ENCODE results near the gene POU2F1. TPM values are rescaled to one million over a fixed set of nuclear protein-coding genes. Genes with fewer than 3 reads are reported as not detected.
A peak's percentile ranks its signal among the peaks of the same experiment; 100 is the strongest.
"Not testable (repeated sequence)": the region's sequence is repeated elsewhere in the genome, so short reads cannot be mapped to it uniquely, and the experiment has no call there.

POU2F1 gene
- total RNA-seq, 1 experiment from 2014 or later = 11.5 TPM

DNA sequence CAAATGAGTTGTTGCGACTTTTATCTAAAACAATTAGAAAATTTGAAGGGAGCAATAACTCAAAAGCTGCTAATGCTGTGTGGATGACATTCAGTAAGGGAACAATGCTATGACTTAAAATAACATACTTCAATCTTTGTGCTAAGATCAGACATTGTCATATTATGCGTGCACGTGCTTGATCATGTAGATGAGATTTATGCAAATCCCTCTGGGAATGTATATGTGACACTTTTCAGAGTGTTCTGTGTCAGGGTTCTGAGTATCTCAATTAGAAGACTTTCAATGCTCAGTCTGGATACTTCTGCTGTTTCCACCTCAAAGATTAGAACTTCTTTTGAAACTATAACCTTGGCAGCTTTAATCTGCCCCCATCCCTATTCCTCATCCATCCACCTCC lies 18.6 kb upstream of the POU2F1 start:
- DNase-seq (ENCODE audit: extremely low read depth, low read depth) = no peak

DNA sequence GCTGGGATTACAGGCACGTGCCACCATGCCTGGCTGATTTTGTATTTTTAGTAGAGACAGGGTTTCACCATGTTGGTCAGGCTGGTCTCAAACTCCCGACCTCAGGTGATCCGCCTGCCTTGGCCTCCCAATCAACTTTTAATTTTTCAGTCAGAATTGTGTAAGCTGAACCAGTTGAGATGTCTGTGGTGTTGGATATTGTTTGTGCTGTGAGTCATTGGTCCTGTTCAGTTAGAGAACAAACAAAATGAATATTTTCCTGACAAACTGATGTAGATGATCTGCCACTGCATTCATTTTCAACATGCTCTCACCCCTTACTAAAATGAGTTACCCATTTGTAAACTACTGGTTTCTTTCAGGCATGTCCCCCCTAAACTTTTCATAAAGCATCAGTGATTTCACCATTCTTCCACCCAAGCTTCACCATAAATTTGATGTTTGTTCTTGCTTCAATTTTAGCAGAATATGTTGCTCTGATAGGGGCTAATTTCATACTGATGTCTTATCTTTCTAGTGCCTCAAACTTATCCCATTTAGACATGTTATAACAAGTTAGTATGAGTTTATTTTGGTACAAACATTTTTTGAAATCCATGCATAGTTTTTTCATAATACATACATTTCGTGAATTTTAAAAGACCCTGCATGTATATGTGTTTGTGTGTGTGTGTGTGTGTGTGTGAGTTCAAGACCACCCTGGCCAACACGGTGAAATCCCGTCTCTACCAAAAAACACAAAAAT lies 15.2 kb upstream of the POU2F1 start:
- not testable (repeated sequence) for DNase-seq (ENCODE audit: extremely low read depth, low read depth)

DNA sequence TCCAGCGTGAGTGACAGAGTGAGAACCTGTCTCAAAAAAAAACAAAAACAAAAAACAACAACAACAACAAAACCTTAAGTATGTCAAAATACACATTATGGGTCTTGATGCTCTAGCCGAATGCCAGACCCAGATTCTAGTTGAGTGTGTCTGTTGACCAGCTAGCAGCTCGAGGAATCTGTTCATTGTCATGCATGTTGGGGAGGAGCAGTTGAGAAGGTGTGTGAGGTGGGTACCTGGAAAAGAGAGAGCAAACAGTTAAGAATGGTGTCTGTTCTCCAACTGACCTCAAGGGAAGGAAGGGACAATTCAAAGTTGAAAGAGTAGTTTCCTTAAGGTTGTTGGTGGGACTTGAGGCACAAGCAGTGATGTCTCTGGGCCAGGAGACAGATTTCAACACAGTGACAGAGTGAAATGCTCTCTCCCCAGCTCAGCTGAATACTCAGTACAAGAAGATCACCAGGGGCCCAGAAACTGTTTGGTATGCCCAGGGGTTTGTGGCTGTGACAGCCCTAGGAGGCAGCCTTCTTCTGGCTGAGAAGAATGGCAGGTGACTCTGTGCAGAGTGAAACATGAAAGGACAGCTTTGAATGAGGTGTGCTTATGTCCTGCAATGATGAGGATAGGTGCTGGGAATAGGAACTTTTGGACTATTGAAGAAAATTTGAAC lies 14.4 kb upstream of the POU2F1 start:
- DNase-seq (ENCODE audit: extremely low read depth, low read depth) = no peak

DNA sequence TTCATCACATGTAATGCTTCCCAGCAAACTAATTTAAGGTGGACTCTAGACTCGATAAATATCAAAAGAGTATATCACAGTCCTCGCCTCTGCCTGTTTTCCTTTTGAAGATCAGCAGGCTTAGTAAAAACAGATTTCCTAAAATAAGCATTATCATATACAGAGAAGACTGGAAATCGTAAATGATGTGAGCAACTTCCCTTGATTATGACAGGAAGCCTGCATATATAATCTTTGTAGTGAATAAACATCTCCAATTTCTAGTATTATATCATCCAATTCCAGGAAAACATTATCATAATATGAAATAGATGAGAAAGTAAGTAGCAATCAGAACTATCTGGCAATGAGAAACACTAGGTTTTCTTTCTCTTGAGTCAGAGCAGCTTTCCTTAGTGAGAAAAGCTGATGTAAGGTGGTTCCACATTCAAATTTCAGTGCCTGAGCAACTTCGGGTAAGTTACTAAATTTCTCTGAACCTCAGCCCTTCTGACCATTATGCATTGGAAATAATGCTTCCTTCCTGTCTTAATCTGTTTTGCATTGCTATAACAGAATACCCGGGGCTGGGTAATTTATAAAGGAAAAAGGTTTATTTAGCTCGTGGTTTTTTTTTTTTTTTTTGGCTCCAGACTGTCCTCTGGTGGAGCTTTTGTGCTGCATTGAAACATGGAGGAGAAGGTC lies 12.6 kb upstream of the POU2F1 start:
- DNase-seq (ENCODE audit: extremely low read depth, low read depth) = no peak

DNA sequence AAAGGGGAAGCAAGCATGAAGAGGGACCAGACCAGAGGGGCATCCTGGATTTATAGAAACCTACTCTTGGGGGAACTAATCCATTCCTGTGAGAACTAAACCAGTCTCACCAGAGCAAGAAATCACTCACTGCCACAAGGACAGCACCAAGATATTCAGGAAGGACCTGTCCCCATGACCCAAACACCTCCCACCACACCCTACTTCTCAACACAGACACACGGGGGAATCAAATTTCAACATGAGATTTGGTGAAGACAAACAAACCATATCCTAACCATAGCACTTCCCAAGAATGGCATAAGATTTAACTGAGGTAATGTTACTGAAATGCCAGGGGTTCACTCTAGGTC lies 12.1 kb upstream of the POU2F1 start:
- no peak for DNase-seq (ENCODE audit: extremely low read depth, low read depth)

DNA sequence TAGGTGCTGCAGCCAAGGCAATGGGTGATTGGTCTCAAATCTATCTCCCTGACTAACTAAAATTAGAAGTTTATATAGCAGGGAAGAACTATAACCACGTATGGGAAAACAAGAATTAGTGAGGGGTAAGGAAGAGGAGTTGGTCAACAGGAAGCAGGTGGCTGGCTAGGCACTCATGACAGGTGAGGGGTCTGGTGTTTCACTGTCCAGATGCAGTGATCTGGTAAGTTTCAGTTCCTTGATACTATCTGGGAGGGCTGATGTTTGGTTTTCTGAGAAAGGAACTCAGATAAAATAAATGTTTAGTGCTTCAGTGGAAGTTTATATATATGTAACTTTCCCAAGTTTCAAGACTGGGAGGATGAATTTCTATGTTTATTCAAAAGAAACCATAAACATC lies 11.6 kb upstream of the POU2F1 start:
- no peak for DNase-seq (ENCODE audit: extremely low read depth, low read depth)

DNA sequence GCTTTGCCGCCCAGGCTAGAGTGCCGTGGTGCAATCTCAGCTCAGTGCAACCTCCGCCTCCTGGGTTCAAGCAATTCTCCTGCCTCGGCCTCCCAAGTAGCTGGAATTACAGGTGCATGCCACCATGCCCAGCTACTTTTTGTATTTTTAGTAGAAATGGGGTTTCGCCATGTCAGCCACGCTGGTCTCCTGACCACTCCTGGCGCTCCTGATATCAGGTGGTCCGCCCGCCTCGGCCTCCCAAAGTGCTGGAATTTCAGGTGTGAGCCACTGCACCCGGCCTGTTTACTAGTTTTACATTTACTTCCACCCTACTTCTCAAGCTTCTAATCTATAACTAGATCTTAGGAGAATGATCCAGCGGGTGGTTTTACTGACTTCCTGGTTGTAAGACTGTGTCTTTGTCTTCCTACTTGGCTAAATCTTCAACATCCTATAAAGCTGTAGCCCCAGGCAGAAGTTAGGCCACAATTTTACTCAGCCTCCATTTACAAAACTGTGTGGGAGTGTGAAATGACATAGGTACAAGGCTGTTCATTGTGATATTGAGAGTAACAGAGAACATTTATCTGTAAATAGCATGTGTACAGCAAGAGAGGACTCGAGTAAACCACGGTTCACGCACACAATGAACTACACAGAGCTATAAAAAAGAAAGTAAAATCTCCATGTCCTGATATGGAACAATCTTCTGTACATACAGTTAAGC lies 9.6 kb upstream of the POU2F1 start:
- DNase-seq (ENCODE audit: extremely low read depth, low read depth) = no peak

DNA sequence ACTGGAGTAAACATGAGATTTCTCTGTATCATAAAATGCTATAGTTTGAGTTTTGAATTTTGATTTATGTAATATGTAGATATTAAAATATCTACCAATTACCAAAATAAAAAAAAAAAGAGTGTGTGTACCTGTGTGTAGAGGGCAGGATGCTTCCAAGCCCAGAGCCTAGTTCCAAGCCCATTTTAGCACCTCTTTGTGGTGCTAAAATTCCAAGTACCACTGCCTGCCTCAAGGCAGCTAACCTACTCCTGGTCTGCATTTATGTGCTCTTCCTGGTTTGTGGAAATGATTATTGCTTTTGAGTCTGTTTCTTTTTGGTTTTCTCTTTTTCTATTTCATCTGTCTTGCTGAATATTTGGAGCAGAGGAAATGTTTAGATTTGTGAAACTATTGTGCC lies 8.7 kb upstream of the POU2F1 start:
- DNase-seq (ENCODE audit: extremely low read depth, low read depth) = no peak

DNA sequence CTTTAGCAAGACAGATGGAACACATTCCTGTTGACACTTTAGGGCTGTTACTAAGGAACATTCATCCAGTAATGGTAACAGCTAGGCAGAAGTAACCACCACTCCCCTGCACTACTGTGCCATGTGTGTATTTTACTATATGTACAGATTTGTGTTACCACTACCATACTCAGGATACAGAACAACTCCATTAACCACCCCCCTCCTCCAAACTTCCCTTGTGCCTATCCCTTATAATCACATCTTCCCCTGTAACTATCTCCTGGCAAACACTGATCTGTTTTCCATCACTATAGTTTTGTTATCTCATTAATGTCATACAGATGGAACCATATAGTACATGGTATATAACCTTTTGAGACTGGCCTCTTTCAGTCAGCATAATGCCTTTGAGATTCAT lies 3.9 kb upstream of the POU2F1 start:
- no peak for DNase-seq (ENCODE audit: extremely low read depth, low read depth)

DNA sequence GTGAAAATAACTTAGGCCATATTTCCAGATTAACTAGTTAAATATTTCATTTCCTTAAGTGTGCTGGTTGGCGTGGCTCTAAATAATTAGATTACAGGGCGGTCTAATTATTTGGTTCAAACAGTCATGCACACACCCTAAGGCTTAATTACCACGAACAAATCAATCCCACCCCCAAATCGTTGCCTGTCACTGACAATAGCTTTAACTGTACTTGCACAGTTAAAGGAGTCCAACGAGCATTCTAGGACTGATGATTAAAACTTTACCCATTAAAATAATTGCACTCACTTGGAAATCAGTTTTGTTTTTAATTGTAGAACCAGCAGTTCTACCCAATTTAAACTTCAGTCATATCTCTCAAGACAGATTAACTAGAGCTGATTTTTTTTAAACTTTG lies 1.5 kb upstream of the POU2F1 start:
- no peak for DNase-seq (ENCODE audit: extremely low read depth, low read depth)

DNA sequence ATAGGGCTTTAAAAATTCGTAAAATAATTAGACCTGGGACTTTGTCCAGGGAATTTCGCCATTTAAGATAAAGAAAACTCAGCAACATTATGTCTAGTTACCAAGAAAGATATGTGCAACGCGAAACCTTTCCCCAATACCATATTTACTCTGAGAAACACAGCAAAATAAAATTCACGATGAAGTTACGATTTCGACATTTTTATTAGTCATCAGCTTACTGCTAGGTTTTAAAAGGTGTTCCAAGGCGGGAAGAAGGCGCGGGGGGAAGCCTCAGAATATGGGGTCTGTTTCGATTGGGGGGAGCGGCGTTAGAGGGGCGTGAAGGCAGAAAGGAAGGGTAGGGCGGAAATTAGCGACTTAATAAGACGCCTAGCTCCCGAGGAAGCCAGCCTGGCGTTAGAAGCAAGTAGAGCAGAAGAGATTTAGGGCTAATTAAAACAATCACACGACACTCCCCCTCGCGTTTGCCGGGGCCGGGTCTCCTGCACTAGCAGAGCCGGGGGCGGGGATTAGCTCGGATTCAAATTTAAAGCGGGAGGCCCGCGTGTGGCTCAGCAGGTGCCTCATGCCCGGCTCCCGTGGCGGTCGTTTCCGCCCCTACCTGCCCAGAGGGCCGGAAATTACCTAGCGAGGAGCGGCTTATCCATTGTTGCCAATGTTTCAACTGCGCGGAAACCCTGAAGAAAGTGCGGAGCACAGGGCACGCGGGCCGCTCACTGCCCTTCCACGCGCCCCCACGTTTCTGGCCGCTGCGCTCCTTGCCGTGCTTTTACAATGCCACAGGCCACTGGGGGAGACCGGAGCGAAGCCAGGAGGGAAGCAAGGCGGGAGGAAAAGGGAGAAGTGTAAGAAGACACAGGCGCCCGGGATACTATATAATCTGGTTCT lies 795 bp upstream of the POU2F1 start:
- DNase-seq (ENCODE audit: extremely low read depth, low read depth) = peak; percentile 79

DNA sequence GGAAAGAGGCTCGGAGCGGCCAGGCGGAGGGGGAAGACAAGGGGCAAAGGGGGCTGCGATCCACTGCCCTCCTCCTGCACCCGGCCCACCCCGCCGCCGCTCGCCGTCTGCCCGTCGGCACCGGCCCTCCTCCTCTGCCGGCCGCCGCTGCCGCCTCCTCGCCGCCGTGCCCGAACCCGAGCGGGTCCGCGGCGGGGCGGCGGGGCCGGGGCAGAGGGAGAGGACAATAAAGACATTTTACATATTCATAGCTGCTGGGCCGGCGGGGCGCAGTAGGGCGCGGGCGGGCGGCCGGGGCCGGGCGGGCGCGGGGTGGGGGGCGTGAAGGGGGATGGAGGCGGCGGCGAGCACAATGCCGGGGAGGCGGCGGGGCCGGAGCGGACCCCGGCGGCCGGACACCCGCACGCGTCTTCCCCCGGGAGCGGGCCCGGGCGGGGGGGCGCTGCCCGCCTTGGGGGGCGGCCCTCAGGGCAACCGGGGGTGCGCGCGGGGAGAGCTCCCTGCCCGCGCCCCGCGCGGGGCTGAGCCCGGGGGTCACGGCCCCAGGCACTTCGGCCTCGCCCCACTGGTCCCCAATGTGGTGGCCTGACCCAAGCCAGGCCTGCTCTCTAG lies 546 bp downstream of the POU2F1 start:
- peak; percentile 26 for DNase-seq (ENCODE audit: extremely low read depth, low read depth)

DNA sequence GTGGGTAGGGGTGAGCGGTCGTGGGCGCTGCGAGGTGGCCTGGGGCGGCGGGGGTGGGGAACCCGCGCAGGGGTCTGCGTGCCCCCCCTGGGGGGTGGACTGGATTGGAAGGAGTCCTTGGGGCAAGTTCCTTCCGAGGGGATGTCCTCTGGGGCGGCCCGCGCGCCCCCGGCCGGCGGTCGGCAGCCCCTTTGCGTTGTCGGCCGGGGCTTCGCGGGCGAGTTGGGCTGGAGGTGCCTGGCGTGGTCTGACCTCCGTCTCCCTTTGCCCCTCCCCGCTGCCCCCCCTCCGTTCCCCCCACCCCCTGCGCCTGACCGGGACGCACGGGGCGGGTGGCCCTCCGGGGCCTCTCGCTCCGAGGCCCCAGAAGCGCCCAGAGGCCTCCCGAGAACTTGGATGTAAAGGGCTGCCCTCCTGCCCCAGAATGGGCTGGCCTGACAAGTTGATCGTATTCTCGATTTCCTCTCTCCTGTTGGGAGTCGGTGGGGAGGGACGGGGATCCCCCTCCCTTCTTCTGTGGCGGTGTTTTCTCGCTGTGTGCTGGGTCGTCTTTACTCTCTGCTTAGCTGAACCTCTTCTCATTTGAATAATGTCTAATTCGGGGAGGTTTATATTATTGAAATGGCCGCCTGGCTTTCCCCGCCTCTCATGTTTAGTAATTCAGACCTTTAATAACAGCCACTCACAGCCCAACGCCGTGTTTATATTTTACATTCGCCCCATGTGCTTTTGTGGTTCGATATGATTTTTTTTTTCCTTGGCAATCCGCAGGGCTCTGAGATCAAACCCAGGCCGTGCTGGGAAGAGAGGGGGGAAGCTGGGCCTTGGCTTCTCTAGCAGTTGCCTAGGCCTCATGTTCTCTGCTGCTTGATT lies 1.3 kb downstream of the POU2F1 start:
- peak; percentile 75 for DNase-seq (ENCODE audit: extremely low read depth, low read depth)

DNA sequence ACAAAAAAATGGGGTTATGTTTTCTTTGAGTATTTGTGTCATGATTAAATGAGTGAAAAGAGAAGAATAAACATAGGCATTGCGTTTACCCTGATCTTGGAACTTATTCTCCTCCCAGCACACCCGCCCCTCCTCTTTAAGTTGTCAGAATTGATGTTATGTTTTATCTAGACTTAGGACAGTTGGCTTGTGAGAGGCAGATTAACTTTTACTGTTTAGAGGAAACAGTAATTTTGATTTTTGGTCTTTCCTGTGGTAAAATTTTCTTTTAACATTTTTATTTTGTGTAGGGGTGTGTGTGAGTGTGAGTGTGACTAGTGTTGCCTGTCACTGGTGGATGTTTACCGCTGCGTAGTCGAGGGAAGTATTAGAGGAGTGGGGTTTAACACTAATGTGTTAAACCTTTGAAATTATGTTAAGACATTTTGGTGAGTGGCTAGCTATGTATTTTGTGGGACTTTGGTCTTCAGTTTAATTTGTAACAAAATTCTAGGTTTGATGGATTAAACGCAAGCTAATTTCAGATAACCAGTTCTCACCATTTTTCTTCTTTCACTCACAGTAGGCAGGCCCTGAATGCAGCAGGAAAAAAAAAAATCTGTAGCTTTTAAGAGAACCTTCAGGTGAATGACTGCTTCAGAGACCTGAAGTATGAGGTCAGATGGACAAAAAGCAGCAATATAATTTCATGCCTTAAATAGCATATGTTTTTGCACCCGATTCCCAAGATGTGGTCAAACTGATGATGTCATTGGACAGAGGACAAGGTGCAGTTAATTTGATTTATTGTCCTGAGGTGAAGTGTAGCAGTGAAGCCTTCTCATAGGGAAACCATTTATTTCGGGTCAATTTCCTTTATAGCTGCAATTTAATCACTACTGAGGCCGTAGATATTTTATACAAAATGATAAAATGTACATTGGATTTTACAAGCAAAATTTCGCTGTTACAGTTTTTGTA lies 2.7 kb downstream of the POU2F1 start:
- no peak for DNase-seq (ENCODE audit: extremely low read depth, low read depth)

DNA sequence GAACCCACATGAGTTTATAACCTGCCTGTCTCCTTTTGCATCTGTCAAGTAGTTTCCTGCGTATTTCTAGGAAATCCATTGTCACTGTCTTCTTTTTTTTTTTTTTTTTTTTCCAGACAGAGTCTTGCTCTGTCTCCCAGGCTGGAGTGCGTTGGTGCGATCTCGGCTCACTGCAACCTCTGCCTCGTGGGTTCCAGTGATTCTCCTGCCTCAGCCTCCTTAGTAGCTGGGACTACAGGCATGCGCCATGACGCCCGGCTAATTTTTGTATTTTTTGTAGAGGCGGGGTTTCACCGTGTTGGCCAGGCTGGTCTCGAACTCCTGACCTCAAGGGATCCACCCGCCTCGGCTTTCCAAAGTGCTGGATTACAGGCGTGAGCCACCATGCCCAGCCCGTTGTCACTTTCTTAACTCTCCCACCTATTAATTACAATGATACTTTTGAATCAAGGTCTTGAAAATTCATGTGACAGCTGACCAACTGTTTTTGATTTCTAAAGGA lies 4.1 kb downstream of the POU2F1 start:
- DNase-seq (ENCODE audit: extremely low read depth, low read depth) = not testable (repeated sequence)

DNA sequence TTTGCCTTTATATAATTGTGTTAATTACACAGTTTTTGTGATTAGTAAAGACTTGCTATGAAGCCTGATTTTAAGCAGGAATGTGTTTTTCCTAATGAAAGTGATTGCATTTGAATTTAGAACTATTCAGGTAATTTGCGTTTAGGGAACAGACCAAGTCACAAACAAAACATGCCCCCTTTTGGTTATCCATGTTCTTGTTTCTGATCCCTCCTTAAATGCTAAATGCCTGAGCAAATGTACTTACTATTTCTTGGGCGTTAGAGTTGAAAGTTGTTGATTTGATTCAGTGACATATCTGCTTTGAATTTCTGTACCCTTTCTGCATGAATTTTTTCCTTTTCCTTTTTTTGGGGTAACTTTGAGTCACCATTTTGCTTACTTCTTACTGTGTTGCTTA lies 5.2 kb downstream of the POU2F1 start:
- no peak for DNase-seq (ENCODE audit: extremely low read depth, low read depth)

DNA sequence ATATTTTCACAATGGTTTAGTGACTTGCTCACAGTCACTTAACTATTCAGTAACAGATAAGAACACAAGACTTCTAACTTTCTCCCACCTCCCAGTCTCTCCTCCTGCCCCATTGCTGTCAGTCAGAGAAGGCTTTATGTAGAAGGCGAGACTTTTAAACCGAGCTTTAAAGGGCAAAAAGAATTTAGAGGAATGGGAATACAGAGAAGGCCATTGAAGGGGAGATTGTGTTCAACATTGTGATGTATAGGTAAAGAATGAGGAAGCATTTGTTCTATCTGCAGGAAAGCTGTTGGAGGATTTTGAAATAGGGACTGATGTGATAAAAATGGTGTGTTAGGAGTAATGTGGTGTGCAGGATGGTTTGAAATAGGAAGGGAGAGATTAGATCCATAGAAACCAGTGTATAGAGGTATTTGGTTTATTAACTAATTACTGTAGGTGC lies 7.3 kb downstream of the POU2F1 start:
- DNase-seq (ENCODE audit: extremely low read depth, low read depth) = no peak
